Measurements from ENCODE around the gene RASAL1. TPM values are rescaled to one million over a fixed set of nuclear protein-coding genes. Genes with fewer than 3 reads are reported as not detected.

RASAL1 gene
- total RNA-seq, 4 donors from 2014 or later, result 0.85 to 4.4 (median 3.9) TPM

- H3K36me3 ChIP-seq, result no peaks in the 10 kb centered on the region
- H3K27me3 ChIP-seq, result no peaks in the 10 kb centered on the region
- H3K4me1 ChIP-seq, result peaks cover 0 to 8% (median 0%) of the 10 kb centered on the region in 4 donors
- peak overlapping the region in 2 of 4 donors; percentile 11 to 63 for H3K27ac ChIP-seq
- H3K9me3 ChIP-seq, result no peaks in the 10 kb centered on the region
- H3K4me3 ChIP-seq, result peak overlapping the region; percentile 25 to 50 (median 38)
- TF ChIP-seq CTCF (IDR thresholded peaks at IDR 0.05) (peak in 1 of 6 experiments; percentile 6), POLR2A (IDR thresholded peaks at IDR 0.05) (no peak)
- peak in 2 of 3 donors; percentile 75 to 82 for DNase-seq
These were observed 31.7 kb downstream of the RASAL1 start for GRCh38 chr12:113103756-113104450.

- no peaks in the 10 kb centered on the region for H3K27me3 ChIP-seq
- peaks cover 0 to 8% (median 4%) of the 10 kb centered on the region in 4 donors for H3K4me1 ChIP-seq
- no peak overlapping the region for H3K4me3 ChIP-seq
- DNase-seq, result no peak
- H3K27ac ChIP-seq, result no peak overlapping the region
- no peaks in the 10 kb centered on the region for H3K9me3 ChIP-seq
- TF ChIP-seq CTCF (IDR thresholded peaks at IDR 0.05) (no peak), POLR2A (IDR thresholded peaks at IDR 0.05) (no peak)
- no peaks in the 10 kb centered on the region for H3K36me3 ChIP-seq
These were observed 32.8 kb downstream of the RASAL1 start for GRCh38 chr12:113102811-113103210.

GRCh38 chr12:113101751-113102150 lies 33.8 kb downstream of the RASAL1 start:
- Histone ChIP-seq H3K27me3 (no peaks in the 10 kb centered on the region), H3K4me3 (no peak overlapping the region), H3K36me3 (no peaks in the 10 kb centered on the region), H3K9me3 (no peaks in the 10 kb centered on the region), H3K27ac (no peak overlapping the region), H3K4me1 (peaks cover 0 to 8% (median 4%) of the 10 kb centered on the region in 4 donors)
- no peak for TF ChIP-seq CTCF (IDR thresholded peaks at IDR 0.05)
- no peak for TF ChIP-seq POLR2A (IDR thresholded peaks at IDR 0.05)
- DNase-seq, result no peak

- no peak for DNase-seq
- TF ChIP-seq CTCF (IDR thresholded peaks at IDR 0.05), result no peak
- TF ChIP-seq POLR2A (IDR thresholded peaks at IDR 0.05), result no peak
- Histone ChIP-seq H3K4me3 (no peak overlapping the region), H3K36me3 (no peaks in the 10 kb centered on the region), H3K4me1 (peaks cover 0 to 8% (median 4%) of the 10 kb centered on the region in 4 donors), H3K9me3 (no peaks in the 10 kb centered on the region), H3K27ac (no peak overlapping the region), H3K27me3 (no peaks in the 10 kb centered on the region)
These were observed 35.8 kb downstream of the RASAL1 start for GRCh38 chr12:113099764-113100163.

GRCh38 chr12:113099364-113099763 lies 36.2 kb downstream of the RASAL1 start:
- no peaks in the 10 kb centered on the region for H3K36me3 ChIP-seq
- no peak overlapping the region for H3K4me3 ChIP-seq
- no peak overlapping the region for H3K27ac ChIP-seq
- DNase-seq, result no peak
- no peak for TF ChIP-seq POLR2A (IDR thresholded peaks at IDR 0.05)
- TF ChIP-seq CTCF (IDR thresholded peaks at IDR 0.05), result no peak
- no peaks in the 10 kb centered on the region for H3K9me3 ChIP-seq
- H3K4me1 ChIP-seq, result peaks cover 0 to 8% (median 4%) of the 10 kb centered on the region in 4 donors
- no peaks in the 10 kb centered on the region for H3K27me3 ChIP-seq

Data from Peyer's patch (tissue), 4 donors.